Gastroesophageal sphincter (tissue), 4 donors: Measurements from ENCODE around the gene CLDN5. TPM values are rescaled to one million over a fixed set of nuclear protein-coding genes. Genes with fewer than 3 reads are reported as not detected.

ENCODE experiments used
- ATAC-seq: fragments of 150-250 bp; one replicate; pipeline ENCODE4 v1.9.1; 2016; ENCODE audit warnings: mild to moderate bottlenecking, moderate library complexity
- H3K27ac ChIP-seq, 4 donors: fragments of 200-600 bp; sonication (generic) in 3 of 4; 1 replicate in 3 of 4; 2 replicates in 1 of 4; pipeline ENCODE4 v1.5.1; 2016 to 2019
- H3K27me3 ChIP-seq: fragments of 200-600 bp; sonication (generic); one replicate; pipeline ENCODE4 v1.5.1; 2019
- H3K36me3 ChIP-seq, 2 donors: fragments of 200-600 bp; sonication (generic); one replicate each; pipeline ENCODE4 v1.5.1; 2019; ENCODE audit warnings: control low read depth in 1 of 2
- H3K4me1 ChIP-seq, 3 donors: fragments of 200-600 bp; sonication (generic); 1 replicate in 2 of 3; 2 replicates in 1 of 3; pipeline ENCODE4 v1.5.1; 2016 to 2019; ENCODE audit warnings: control low read depth in 2 of 3
- H3K4me3 ChIP-seq, 2 donors: fragments of 200-600 bp; sonication (generic); one replicate each; pipeline ENCODE4 v1.5.1; 2019; ENCODE audit warnings: mild to moderate bottlenecking in 1 of 2, moderate library complexity in 1 of 2
- H3K9me3 ChIP-seq, 3 donors: fragments of 200-600 bp; sonication (generic); one replicate each; pipeline ENCODE4 v1.5.1; 2017 to 2019; ENCODE audit warnings: control low read depth in 2 of 3
- CTCF ChIP-seq, 4 experiments: fragments of 200-600 bp in 2 of 4; fragments of 450-650 bp in 2 of 4; sonication (generic) in 1 of 4; IDR thresholded peaks; one replicate each; pipeline ENCODE4 v1.5.1; 2017 to 2019; ENCODE audit warnings: antibody characterized with exemption in 4 of 4, mild to moderate bottlenecking in 2 of 4, moderate library complexity in 2 of 4
- EP300 ChIP-seq: sonication (generic); formaldehyde crosslinking; IDR thresholded peaks from one replicate; pipeline ENCODE4 v1.6.1; 2017; ENCODE audit warnings: antibody characterized with exemption, mild to moderate bottlenecking
- POLR2A ChIP-seq, 2 donors: fragments of 450-650 bp; IDR thresholded peaks; one replicate each; pipeline ENCODE4 v1.6.1; 2017; ENCODE audit warnings: antibody characterized with exemption in 2 of 2, mild to moderate bottlenecking in 2 of 2, moderate library complexity in 1 of 2
- POLR2AphosphoS5 ChIP-seq: sonication (generic); formaldehyde crosslinking; IDR thresholded peaks from one replicate; pipeline ENCODE4 v1.6.1; 2017; ENCODE audit warnings: antibody characterized with exemption
- WGBS, 2 donors: methylation state at CpG; one replicate each; pipeline ENCODE4 v1.1.5; 2018; ENCODE audit warnings: low coverage in 1 of 2; 5-methylcytosine and 5-hydroxymethylcytosine counted together
- total RNA-seq, 4 donors: library from RNA; depleted of rRNA; stranded (reverse); fragments of >200 nt; gene quantifications; one replicate each; pipeline ENCODE4 v1.1.0, GENCODE V29; 2016

CLDN5 gene
- total RNA-seq, 4 donors from 2014 or later: 29.6 to 149 (median 93.3) TPM

- peak overlapping the region in 1 of 4 donors; percentile 38 for H3K27ac ChIP-seq
- peak; percentile 74 for ATAC-seq
Measured at GRCh38 chr22:19565382-19566278, 41.4 kb upstream of the CLDN5 start.

GRCh38 chr22:19559956-19560355 lies 35.7 kb upstream of the CLDN5 start:
- TF ChIP-seq POLR2AphosphoS5: no peak
- no peak for TF ChIP-seq CTCF (IDR thresholded peaks at IDR 0.05)
- no peak for TF ChIP-seq POLR2A (IDR thresholded peaks at IDR 0.05)
- no peak for TF ChIP-seq EP300

More at GRCh38 chr22:19565382-19566278, 41.4 kb upstream of the CLDN5 start:
- WGBS, 2 donors: 72 to 78% methylated on average over 1 to 11 of the region's 11 CpGs
- Histone ChIP-seq H3K9me3 (no peaks in the 10 kb centered on the region), H3K4me3 (no peak overlapping the region), H3K27me3 (peaks cover 23% of the 10 kb centered on the region), H3K4me1 (no peaks in the 10 kb centered on the region), H3K36me3 (no peaks in the 10 kb centered on the region)
- TF ChIP-seq EP300 (no peak), POLR2A (IDR thresholded peaks at IDR 0.05) (no peak), CTCF (IDR thresholded peaks at IDR 0.05) (no peak), POLR2AphosphoS5 (no peak)

GRCh38 chr22:19559324-19559811 lies 35.2 kb upstream of the CLDN5 start:
- no peak for TF ChIP-seq CTCF (IDR thresholded peaks at IDR 0.05)
- no peak for TF ChIP-seq POLR2AphosphoS5
- no peak for TF ChIP-seq EP300
- no peak for ATAC-seq
- no peaks in the 10 kb centered on the region for H3K4me1 ChIP-seq
- H3K9me3 ChIP-seq: no peaks in the 10 kb centered on the region
- H3K27ac ChIP-seq: no peak overlapping the region
- 82 to 87% methylated on average over 5 to 8 of the region's 9 CpGs for WGBS, 2 donors
- H3K27me3 ChIP-seq: peaks cover 29% of the 10 kb centered on the region
- H3K4me3 ChIP-seq: no peak overlapping the region
- no peaks in the 10 kb centered on the region for H3K36me3 ChIP-seq

More at GRCh38 chr22:19559956-19560355, 35.7 kb upstream of the CLDN5 start:
- Histone ChIP-seq H3K4me1 (no peaks in the 10 kb centered on the region), H3K27me3 (peaks cover 24% of the 10 kb centered on the region), H3K36me3 (no peaks in the 10 kb centered on the region), H3K9me3 (no peaks in the 10 kb centered on the region), H3K27ac (no peak overlapping the region), H3K4me3 (no peak overlapping the region)
- ATAC-seq: no peak
- WGBS, 2 donors: no CpG with 5 or more reads among the region's 2 CpGs

GRCh38 chr22:19556963-19557545 lies 32.8 kb upstream of the CLDN5 start:
- H3K4me3 ChIP-seq: no peak overlapping the region
- peaks cover 0 to 19% (median 0%) of the 10 kb centered on the region in 3 donors for H3K9me3 ChIP-seq
- no peak overlapping the region for H3K27ac ChIP-seq
- no peaks in the 10 kb centered on the region for H3K4me1 ChIP-seq
- WGBS, 2 donors: 83 to 93% methylated on average over 8 to 9 of the region's 10 CpGs
- peaks cover 43% of the 10 kb centered on the region for H3K27me3 ChIP-seq
- H3K36me3 ChIP-seq: no peaks in the 10 kb centered on the region
- no peak for ATAC-seq
- TF ChIP-seq POLR2A (IDR thresholded peaks at IDR 0.05) (no peak), EP300 (no peak), CTCF (IDR thresholded peaks at IDR 0.05) (no peak), POLR2AphosphoS5 (no peak)
